Liver (tissue), 9 donors: ENCODE results near the gene WIZ. TPM values are rescaled to one million over a fixed set of nuclear protein-coding genes. Genes with fewer than 3 reads are reported as not detected.

Experiments
- DNase-seq: peaks from one replicate; pipeline ENCODE4 v3.0.0-alpha.2; 2017; ENCODE audit warnings: low spot score
- H3K27ac ChIP-seq, 2 donors: one replicate each; pipeline ENCODE4 v1.7.0; 2013; ENCODE audit warnings: inconsistent platforms in 2 of 2, low read length in 2 of 2, control low read depth in 1 of 2, low read depth in 1 of 2, mild to moderate bottlenecking in 1 of 2
- H3K27me3 ChIP-seq, 4 donors: one replicate each; pipeline versions ENCODE4 v1.6.1 to v1.7.0; 2013; ENCODE audit warnings: low read length in 3 of 4, inconsistent platforms in 1 of 4, mild to moderate bottlenecking in 1 of 4, moderate library complexity in 1 of 4; ENCODE audit not compliant: control insufficient read depth in 4 of 4, insufficient read depth in 4 of 4
- H3K36me3 ChIP-seq, 4 donors: one replicate each; pipeline versions ENCODE4 v1.6.1 to v1.7.0; 2013; ENCODE audit warnings: low read length in 3 of 4, mild to moderate bottlenecking in 3 of 4, low read depth in 1 of 4, moderate library complexity in 1 of 4; ENCODE audit not compliant: control insufficient read depth in 4 of 4, insufficient read depth in 3 of 4
- H3K4me1 ChIP-seq, 4 donors: one replicate each; pipeline versions ENCODE4 v1.6.1 to v1.7.0; 2013; ENCODE audit warnings: low read length in 3 of 4, mild to moderate bottlenecking in 3 of 4, moderate library complexity in 1 of 4; ENCODE audit not compliant: control insufficient read depth in 4 of 4, insufficient read depth in 4 of 4
- H3K4me3 ChIP-seq, 3 donors: one replicate each; pipeline versions ENCODE4 v1.6.1 to v1.7.0; 2013; ENCODE audit warnings: low read length in 3 of 3, control low read depth in 1 of 3, low read depth in 1 of 3, mild to moderate bottlenecking in 1 of 3
- H3K9ac ChIP-seq, 2 donors: one replicate each; pipeline ENCODE4 v1.7.0; 2013; ENCODE audit warnings: low read length in 2 of 2, mild to moderate bottlenecking in 2 of 2, moderate library complexity in 2 of 2, control low read depth in 1 of 2, low read depth in 1 of 2
- H3K9me3 ChIP-seq, 4 donors: one replicate each; pipeline versions ENCODE4 v1.6.1 to v1.7.0; 2013; ENCODE audit warnings: low read length in 3 of 4; ENCODE audit not compliant: control insufficient read depth in 4 of 4
- ATF3 ChIP-seq: IDR thresholded peaks from 2 replicates; pipeline ENCODE4 v1.6.1; 2016; ENCODE audit warnings: antibody characterized with exemption
- EGR1 ChIP-seq, 2 donors: IDR thresholded peaks; 2 replicates each; pipeline ENCODE4 v1.6.1; 2016 to 2018; ENCODE audit warnings: antibody characterized with exemption in 2 of 2, low read depth in 2 of 2
- FOXA1 ChIP-seq: IDR thresholded peaks from 2 replicates; pipeline ENCODE4 v1.6.1; 2016; ENCODE audit warnings: antibody characterized with exemption
- FOXA2 ChIP-seq: IDR thresholded peaks from 2 replicates; pipeline ENCODE4 v1.6.1; 2016; ENCODE audit warnings: antibody characterized with exemption
- GABPA ChIP-seq, 2 donors: IDR thresholded peaks in 1 of 2; conservative IDR thresholded peaks in 1 of 2; 2 replicates each; pipeline ENCODE4 v1.6.1; 2016; ENCODE audit warnings: antibody characterized with exemption in 2 of 2, mild to moderate bottlenecking in 1 of 2, moderate library complexity in 1 of 2
- HNF4A ChIP-seq, 2 donors: conservative IDR thresholded peaks; 2 replicates each; pipeline ENCODE4 v1.6.1; 2016; ENCODE audit warnings: antibody characterized with exemption in 2 of 2, mild to moderate bottlenecking in 2 of 2
- HNF4G ChIP-seq: IDR thresholded peaks from 2 replicates; pipeline ENCODE4 v1.6.1; 2016; ENCODE audit warnings: antibody characterized with exemption
- JUND ChIP-seq, 2 donors: IDR thresholded peaks; 2 replicates each; pipeline ENCODE4 v1.6.1; 2016; ENCODE audit warnings: antibody characterized with exemption in 2 of 2
- REST ChIP-seq: IDR thresholded peaks from 2 replicates; pipeline ENCODE4 v1.6.1; 2016; ENCODE audit warnings: antibody characterized with exemption, mild to moderate bottlenecking
- RXRA ChIP-seq, 2 donors: IDR thresholded peaks; 2 replicates each; pipeline ENCODE4 v1.6.1; 2017 to 2018; ENCODE audit warnings: antibody characterized with exemption in 2 of 2, mild to moderate bottlenecking in 1 of 2
- ZBTB33 ChIP-seq: IDR thresholded peaks from 2 replicates; pipeline ENCODE4 v1.6.1; 2016; ENCODE audit warnings: antibody characterized with exemption
- WGBS: extraction: QIAGEN DNeasy Blood & Tissue Kit; methylation state at CpG from one replicate; pipeline ENCODE4 v1.1.7; 2013; 5-methylcytosine and 5-hydroxymethylcytosine counted together
- polyA plus RNA-seq, 2 donors: library from polyadenylated mRNA; stranded (reverse) in 1 of 2; unstranded in 1 of 2; fragments of 200-250 nt in 1 of 2; fragments of >200 nt in 1 of 2; fragmentation: Nextera tagmentation in 1 of 2; extraction: Ambion mirVana in 1 of 2; gene quantifications; one replicate each; pipeline versions ENCODE4 v1.2.1 to v1.2.3, GENCODE V29; 2013 to 2015
- total RNA-seq, 2 donors: library from RNA; depleted of rRNA; stranded (reverse); fragments of >200 nt; gene quantifications; one replicate each; pipeline ENCODE4 v1.2.3, GENCODE V29; 2014
- TF ChIP-seq, protein P1 (sequence below): IDR thresholded peaks from 2 replicates; pipeline ENCODE4 v1.6.1; 2016; ENCODE audit warnings: antibody characterized with exemption
- donor health status: healthy.
- donor health status: healthy.
- donor health status: healthy.
- donor health status: healthy.
- donor health status: healthy.

The WIZ gene
- total and polyA plus RNA-seq, 4 donors: 3.8 to 12.7 (median 8.6) TPM

- TF ChIP-seq ZBTB33 (peak; percentile 97), GABPA (IDR thresholded peaks at IDR 0.05 in 1 of 2, conservative IDR thresholded peaks at IDR 0.05 in 1 of 2) (peak in 1 of 2 donors; percentile 66), HNF4G (no peak), EGR1 (IDR thresholded peaks at IDR 0.05; ENCODE audit: low read depth in 2 of 2) (peak; percentile 95 to 96), RXRA (IDR thresholded peaks at IDR 0.05) (peak; percentile 12 to 55), FOXA1 (peak; percentile 15), JUND (IDR thresholded peaks at IDR 0.05) (no peak), ATF3 (peak; percentile 60), FOXA2 (peak; percentile 40)
- TF ChIP-seq, protein P1, sequence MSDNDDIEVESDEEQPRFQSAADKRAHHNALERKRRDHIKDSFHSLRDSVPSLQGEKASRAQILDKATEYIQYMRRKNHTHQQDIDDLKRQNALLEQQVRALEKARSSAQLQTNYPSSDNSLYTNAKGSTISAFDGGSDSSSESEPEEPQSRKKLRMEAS: peak; percentile 54
Observed at GRCh38 chr19:15418579-15419412, 31.0 kb downstream of the WIZ start, which contains the start of gene AKAP8L (continued).

GRCh38 chr19:15418231-15418578 is 31.6 kb downstream of the WIZ start:
- under 1% methylated on average over 16 of the region's 16 CpGs for WGBS
- no peak for TF ChIP-seq JUND (IDR thresholded peaks at IDR 0.05)
- no peak for TF ChIP-seq HNF4A (conservative IDR thresholded peaks at IDR 0.05)
- Histone ChIP-seq H3K4me1 (peaks cover 12 to 54% (median 41%) of the 10 kb centered on the region in 4 donors), H3K9me3 (no peaks in the 10 kb centered on the region), H3K36me3 (peaks cover 0 to 5% (median 3%) of the 10 kb centered on the region in 4 donors), H3K27me3 (no peaks in the 10 kb centered on the region), H3K27ac (peak overlapping the region; percentile 87 to 91), H3K4me3 (peak overlapping the region; percentile 77 to 92 (median 91)), H3K9ac (peak overlapping the region; percentile 66 to 89)
- DNase-seq: no peak

DNA sequence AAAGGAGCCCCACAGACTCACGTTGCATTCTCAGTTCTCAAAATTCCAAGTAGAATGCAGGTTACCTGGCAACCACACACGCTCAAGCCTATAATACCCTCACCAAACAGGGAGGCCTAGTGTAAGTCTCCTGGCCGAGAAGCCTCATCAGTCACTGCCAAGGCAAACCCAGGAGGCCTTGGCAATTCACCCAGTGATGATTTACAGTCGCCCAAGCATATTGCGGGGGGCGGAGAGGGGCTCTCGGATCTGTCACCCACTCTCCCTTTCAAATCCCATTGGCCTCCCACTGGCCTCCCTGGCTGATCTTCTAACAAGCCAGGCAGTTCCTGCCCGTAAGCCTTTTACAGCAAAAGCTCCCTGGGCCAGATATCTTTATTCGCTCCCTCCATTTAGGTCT is 32.1 kb downstream of the WIZ start:
- H3K4me3 ChIP-seq: peak overlapping the region; percentile 77 to 92 (median 91)
- H3K36me3 ChIP-seq: peaks cover 0 to 4% (median 2%) of the 10 kb centered on the region in 4 donors
- DNase-seq: no peak
- no peak for TF ChIP-seq REST
- peak overlapping the region in 1 of 2 donors; percentile 87 for H3K27ac ChIP-seq
- no peaks in the 10 kb centered on the region for H3K9me3 ChIP-seq
- H3K4me1 ChIP-seq: peaks cover 12 to 56% (median 43%) of the 10 kb centered on the region in 4 donors
- no peaks in the 10 kb centered on the region for H3K27me3 ChIP-seq
- peak overlapping the region in 1 of 2 donors; percentile 89 for H3K9ac ChIP-seq
- WGBS: 4% methylated on average over 9 of the region's 9 CpGs
